ENCODE data around the gene ENTPD8. TPM values are rescaled to one million over a fixed set of nuclear protein-coding genes. Genes with fewer than 3 reads are reported as not detected.

The ENTPD8 gene
- total RNA-seq, 1 donor from 2014 or later, result 0.24 TPM

GRCh38 chr9:137395666-137396010 is 45.5 kb downstream of the ENTPD8 start:
- H3K27ac Mint-ChIP-seq (ENCODE audit: unreplicated experiment), result no peak overlapping the region
- H3K27me3 Mint-ChIP-seq (ENCODE audit: unreplicated experiment), result no peaks in the 10 kb centered on the region
- DNase-seq (ENCODE audit: extremely low spot score, unreplicated experiment), result no peak
- TF ChIP-seq, protein P1, sequence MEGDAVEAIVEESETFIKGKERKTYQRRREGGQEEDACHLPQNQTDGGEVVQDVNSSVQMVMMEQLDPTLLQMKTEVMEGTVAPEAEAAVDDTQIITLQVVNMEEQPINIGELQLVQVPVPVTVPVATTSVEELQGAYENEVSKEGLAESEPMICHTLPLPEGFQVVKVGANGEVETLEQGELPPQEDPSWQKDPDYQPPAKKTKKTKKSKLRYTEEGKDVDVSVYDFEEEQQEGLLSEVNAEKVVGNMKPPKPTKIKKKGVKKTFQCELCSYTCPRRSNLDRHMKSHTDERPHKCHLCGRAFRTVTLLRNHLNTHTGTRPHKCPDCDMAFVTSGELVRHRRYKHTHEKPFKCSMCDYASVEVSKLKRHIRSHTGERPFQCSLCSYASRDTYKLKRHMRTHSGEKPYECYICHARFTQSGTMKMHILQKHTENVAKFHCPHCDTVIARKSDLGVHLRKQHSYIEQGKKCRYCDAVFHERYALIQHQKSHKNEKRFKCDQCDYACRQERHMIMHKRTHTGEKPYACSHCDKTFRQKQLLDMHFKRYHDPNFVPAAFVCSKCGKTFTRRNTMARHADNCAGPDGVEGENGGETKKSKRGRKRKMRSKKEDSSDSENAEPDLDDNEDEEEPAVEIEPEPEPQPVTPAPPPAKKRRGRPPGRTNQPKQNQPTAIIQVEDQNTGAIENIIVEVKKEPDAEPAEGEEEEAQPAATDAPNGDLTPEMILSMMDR (IDR thresholded peaks at IDR 0.05), result no peak
- peaks cover 5% of the 10 kb centered on the region for H3K4me1 Mint-ChIP-seq (ENCODE audit: unreplicated experiment)
- no peaks in the 10 kb centered on the region for H3K9me3 Mint-ChIP-seq (ENCODE audit: unreplicated experiment)
- no peak overlapping the region for H3K4me3 Mint-ChIP-seq (ENCODE audit: unreplicated experiment)
- peaks cover 12% of the 10 kb centered on the region for H3K36me3 Mint-ChIP-seq (ENCODE audit: unreplicated experiment)

- TF ChIP-seq, protein P1 (IDR thresholded peaks at IDR 0.05), result no peak
- H3K27me3 Mint-ChIP-seq (ENCODE audit: unreplicated experiment), result no peaks in the 10 kb centered on the region
- no peak overlapping the region for H3K4me3 Mint-ChIP-seq (ENCODE audit: unreplicated experiment)
- no peaks in the 10 kb centered on the region for H3K9me3 Mint-ChIP-seq (ENCODE audit: unreplicated experiment)
- peaks cover 12% of the 10 kb centered on the region for H3K36me3 Mint-ChIP-seq (ENCODE audit: unreplicated experiment)
- H3K4me1 Mint-ChIP-seq (ENCODE audit: unreplicated experiment), result peaks cover 5% of the 10 kb centered on the region
- H3K27ac Mint-ChIP-seq (ENCODE audit: unreplicated experiment), result no peak overlapping the region
- no peak for DNase-seq (ENCODE audit: extremely low spot score, unreplicated experiment)
Observed at GRCh38 chr9:137394866-137395665, 46.1 kb downstream of the ENTPD8 start.

GRCh38 chr9:137393176-137394150 is 47.7 kb downstream of the ENTPD8 start:
- H3K4me1 Mint-ChIP-seq (ENCODE audit: unreplicated experiment), result no peaks in the 10 kb centered on the region
- H3K27ac Mint-ChIP-seq (ENCODE audit: unreplicated experiment), result no peak overlapping the region
- no peaks in the 10 kb centered on the region for H3K9me3 Mint-ChIP-seq (ENCODE audit: unreplicated experiment)

DNA sequence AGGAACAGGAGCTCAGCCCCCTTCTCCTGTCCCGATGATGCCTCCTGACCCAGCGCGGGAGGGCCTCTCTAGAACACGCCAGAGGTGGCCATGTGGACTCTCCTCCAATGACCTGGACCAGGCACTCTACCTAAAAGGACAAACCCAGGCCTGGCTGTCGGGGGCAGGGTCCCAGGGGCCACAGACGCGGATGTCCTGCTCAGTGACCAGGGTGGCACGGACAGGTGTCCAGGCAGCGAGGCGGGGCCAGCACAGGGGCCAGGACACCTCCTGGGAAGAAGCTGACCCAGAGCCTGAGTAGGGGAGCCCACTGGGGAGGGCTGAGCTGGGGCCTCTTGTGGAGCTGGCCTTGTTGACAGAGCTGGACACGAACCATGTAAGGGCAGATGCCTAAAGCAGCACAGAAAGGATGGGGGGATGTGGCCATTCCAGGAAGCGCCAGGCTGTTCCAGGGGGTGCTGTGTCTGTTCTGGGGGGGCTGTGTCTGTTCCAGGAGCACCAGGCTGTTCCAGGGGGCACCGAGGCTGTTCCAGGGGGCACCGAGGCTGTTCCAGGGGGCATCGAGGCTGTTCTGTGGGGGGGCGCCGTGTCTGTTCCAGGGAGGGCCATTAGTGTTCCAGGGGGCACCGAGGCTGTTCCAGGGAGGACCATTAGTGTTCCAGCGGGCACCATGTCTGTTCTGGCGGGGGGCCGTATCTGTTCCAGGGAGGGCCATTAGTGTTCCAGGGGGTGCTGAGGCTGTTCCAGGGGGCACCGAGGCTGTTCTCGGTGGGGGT is 48.7 kb downstream of the ENTPD8 start:
- no peaks in the 10 kb centered on the region for H3K9me3 Mint-ChIP-seq (ENCODE audit: unreplicated experiment)
- DNase-seq (ENCODE audit: extremely low spot score, unreplicated experiment), result no peak
- TF ChIP-seq, protein P1 (IDR thresholded peaks at IDR 0.05), result no peak
- H3K4me3 Mint-ChIP-seq (ENCODE audit: unreplicated experiment), result no peak overlapping the region
- H3K27me3 Mint-ChIP-seq (ENCODE audit: unreplicated experiment), result no peaks in the 10 kb centered on the region
- H3K27ac Mint-ChIP-seq (ENCODE audit: unreplicated experiment), result no peak overlapping the region
- H3K36me3 Mint-ChIP-seq (ENCODE audit: unreplicated experiment), result peaks cover 2% of the 10 kb centered on the region
- H3K4me1 Mint-ChIP-seq (ENCODE audit: unreplicated experiment), result peaks cover 1% of the 10 kb centered on the region

More at GRCh38 chr9:137393176-137394150, 47.7 kb downstream of the ENTPD8 start:
- TF ChIP-seq, protein P1 (IDR thresholded peaks at IDR 0.05), result no peak
- H3K27me3 Mint-ChIP-seq (ENCODE audit: unreplicated experiment), result no peaks in the 10 kb centered on the region
- no peak for DNase-seq (ENCODE audit: extremely low spot score, unreplicated experiment)
- H3K36me3 Mint-ChIP-seq (ENCODE audit: unreplicated experiment), result peaks cover 7% of the 10 kb centered on the region
- H3K4me3 Mint-ChIP-seq (ENCODE audit: unreplicated experiment), result no peak overlapping the region
